NCI-H2107 treated with DMSO at 0.1 percent for 48 hours (cell line): ENCODE data around the gene PDZD8.
"Not testable (repeated sequence)": the region's sequence is repeated elsewhere in the genome, so short reads cannot be mapped to it uniquely, and the experiment has no call there.

Experiments
- DNase-seq: peaks from one replicate; lab custom pipeline; 2025; ENCODE audit not compliant: unreplicated experiment; lab: John Stamatoyannopoulos, UW

PDZD8 gene

GRCh38 chr10:117300671-117301070 lies 74.6 kb downstream of the PDZD8 start:
- no peak for DNase-seq

GRCh38 chr10:117299435-117299834 lies 75.8 kb downstream of the PDZD8 start:
- DNase-seq = no peak

- no peak for DNase-seq
Observed at GRCh38 chr10:117298219-117298618, 77.0 kb downstream of the PDZD8 start.

GRCh38 chr10:117294735-117295134 lies 80.5 kb downstream of the PDZD8 start:
- no peak for DNase-seq

- no peak for DNase-seq
Observed at GRCh38 chr10:117294039-117294645, 81.1 kb downstream of the PDZD8 start.

- DNase-seq = not testable (repeated sequence)
Observed at GRCh38 chr10:117290872-117291271, 84.4 kb downstream of the PDZD8 start.

- DNase-seq = no peak
Observed at GRCh38 chr10:117284716-117285494, 90.3 kb downstream of the PDZD8 start.

- no peak for DNase-seq
Observed at GRCh38 chr10:117277675-117278074, 97.6 kb downstream of the PDZD8 start.

- DNase-seq = no peak
Observed at GRCh38 chr10:117275121-117275520, 100.1 kb downstream of the PDZD8 start.

- DNase-seq = no peak
Observed at GRCh38 chr10:117274509-117274908, 100.7 kb downstream of the PDZD8 start.

GRCh38 chr10:117273980-117274379 lies 101.3 kb downstream of the PDZD8 start:
- no peak for DNase-seq

GRCh38 chr10:117272195-117273076 lies 102.8 kb downstream of the PDZD8 start:
- DNase-seq = no peak

GRCh38 chr10:117271427-117271826 lies 103.8 kb downstream of the PDZD8 start:
- no peak for DNase-seq

GRCh38 chr10:117268907-117269306 lies 106.3 kb downstream of the PDZD8 start:
- DNase-seq = no peak

GRCh38 chr10:117268258-117268657 lies 107.0 kb downstream of the PDZD8 start:
- no peak for DNase-seq

- no peak for DNase-seq
Observed at GRCh38 chr10:117266812-117267211, 108.4 kb downstream of the PDZD8 start.

GRCh38 chr10:117266400-117266799 lies 108.8 kb downstream of the PDZD8 start:
- no peak for DNase-seq

- no peak for DNase-seq
Observed at GRCh38 chr10:117264782-117265181, 110.5 kb downstream of the PDZD8 start.

- DNase-seq = no peak
Observed at GRCh38 chr10:117262903-117263293, 112.3 kb downstream of the PDZD8 start.

GRCh38 chr10:117262291-117262902 lies 112.8 kb downstream of the PDZD8 start:
- no peak for DNase-seq

- no peak for DNase-seq
Observed at GRCh38 chr10:117261501-117261900, 113.7 kb downstream of the PDZD8 start.
